H9 (cell line): ENCODE data around the gene FAAP100. TPM values are rescaled to one million over a fixed set of nuclear protein-coding genes. Genes with fewer than 3 reads are reported as not detected.

ENCODE experiments used
- DNase-seq: peaks from one replicate; pipeline ENCODE4 v3.0.0-alpha.2; 2017
- H2AFZ ChIP-seq: one replicate; pipeline ENCODE4 v1.6.1; 2013; ENCODE audit warnings: mild to moderate bottlenecking, low read length, control low read depth, moderate library complexity
- H2AK5ac ChIP-seq: 2 replicates; pipeline ENCODE4 v1.6.1; 2013; ENCODE audit warnings: low read length, control low read depth, mixed read lengths; ENCODE audit not compliant: insufficient read length
- H2BK120ac ChIP-seq: one replicate; pipeline ENCODE4 v1.6.1; 2013; ENCODE audit warnings: low read depth, mild to moderate bottlenecking, low read length, control low read depth, inconsistent platforms; ENCODE audit not compliant: poor library complexity, severe bottlenecking
- H2BK12ac ChIP-seq: 2 replicates; pipeline ENCODE4 v1.6.1; 2013; ENCODE audit warnings: low read length, control low read depth, mixed read lengths, low read depth; ENCODE audit not compliant: insufficient read length
- H2BK15ac ChIP-seq: 2 replicates; pipeline ENCODE4 v1.6.1; 2013; ENCODE audit warnings: low read depth, low read length, control low read depth
- H2BK20ac ChIP-seq: one replicate; pipeline ENCODE4 v1.6.1; 2013; ENCODE audit warnings: low read depth, mild to moderate bottlenecking, low read length, control low read depth, inconsistent platforms; ENCODE audit not compliant: poor library complexity, severe bottlenecking
- H2BK5ac ChIP-seq: 2 replicates; pipeline ENCODE4 v1.6.1; 2013; ENCODE audit warnings: low read length, control low read depth, mixed read lengths; ENCODE audit not compliant: insufficient read length
- H3K14ac ChIP-seq: 2 replicates; pipeline ENCODE4 v1.6.1; 2013; ENCODE audit warnings: low read length, control low read depth; ENCODE audit not compliant: insufficient read depth
- H3K18ac ChIP-seq: 2 replicates; pipeline ENCODE4 v1.6.1; 2013; ENCODE audit warnings: low read depth, mild to moderate bottlenecking, mixed read lengths, low read length, control low read depth; ENCODE audit not compliant: insufficient read length
- H3K23ac ChIP-seq: 2 replicates; pipeline ENCODE4 v1.6.1; 2013; ENCODE audit warnings: low read length, control low read depth, mixed read lengths, low read depth; ENCODE audit not compliant: insufficient read length
- H3K23me2 ChIP-seq: 2 replicates; pipeline ENCODE4 v1.6.1; 2013; ENCODE audit warnings: low read depth, mild to moderate bottlenecking, mixed read lengths, low read length, control low read depth; ENCODE audit not compliant: insufficient read length, poor library complexity, severe bottlenecking
- H3K27ac ChIP-seq: 2 replicates; pipeline ENCODE4 v1.5.1; 2013; ENCODE audit warnings: low read length, control low read depth, mixed read lengths, low read depth; ENCODE audit not compliant: insufficient read length
- H3K27me3 ChIP-seq: 2 replicates; pipeline ENCODE4 v1.6.1; 2013; ENCODE audit warnings: low read length, control low read depth, inconsistent platforms; ENCODE audit not compliant: insufficient read depth
- H3K4ac ChIP-seq: 2 replicates; pipeline ENCODE4 v1.6.1; 2013; ENCODE audit warnings: low read depth, mild to moderate bottlenecking, control low read depth, inconsistent platforms, low read length, moderate library complexity
- H3K4me1 ChIP-seq: 2 replicates; pipeline ENCODE4 v1.6.1; 2013; ENCODE audit warnings: low read length, control low read depth, inconsistent platforms; ENCODE audit not compliant: insufficient read depth
- H3K4me2 ChIP-seq: 2 replicates; pipeline ENCODE4 v1.6.1; 2013; ENCODE audit warnings: low read length, control low read depth, mixed read lengths; ENCODE audit not compliant: insufficient read length, insufficient read depth
- H3K56ac ChIP-seq: 2 replicates; pipeline ENCODE4 v1.6.1; 2013; ENCODE audit warnings: low read depth, mild to moderate bottlenecking, mixed read lengths, low read length, control low read depth; ENCODE audit not compliant: insufficient read length
- H3K79me1 ChIP-seq: 2 replicates; pipeline ENCODE4 v1.6.1; 2013; ENCODE audit warnings: low read depth, mild to moderate bottlenecking, moderate library complexity, low read length, control low read depth, inconsistent platforms; ENCODE audit not compliant: insufficient read depth, poor library complexity, severe bottlenecking
- H3K79me2 ChIP-seq: 2 replicates; pipeline ENCODE4 v1.6.1; 2013; ENCODE audit warnings: low read length, control low read depth, inconsistent platforms; ENCODE audit not compliant: insufficient read depth
- H3K9ac ChIP-seq: 2 replicates; pipeline ENCODE4 v1.6.1; 2013; ENCODE audit warnings: low read length, control low read depth, mixed read lengths; ENCODE audit not compliant: insufficient read length; ENCODE audit errors: extremely low read depth
- H3K9me3 ChIP-seq: one replicate; pipeline ENCODE4 v1.6.1; 2013; ENCODE audit warnings: low read depth, low read length, inconsistent platforms; ENCODE audit not compliant: control insufficient read depth
- H3T11ph ChIP-seq: one replicate; pipeline ENCODE4 v1.6.1; 2013; ENCODE audit warnings: mild to moderate bottlenecking, low read length, control low read depth, inconsistent platforms
- H4K20me1 ChIP-seq: one replicate; pipeline ENCODE4 v1.6.1; 2013; ENCODE audit not compliant: control insufficient read depth, insufficient read length, insufficient read depth
- H4K5ac ChIP-seq: 2 replicates; pipeline ENCODE4 v1.6.1; 2013; ENCODE audit warnings: low read depth, mild to moderate bottlenecking, mixed read lengths, low read length, control low read depth; ENCODE audit not compliant: insufficient read length
- H4K8ac ChIP-seq: replicated peaks from 2 replicates; pipeline ENCODE4 v1.6.1; 2013; ENCODE audit warnings: low read length, control low read depth, mixed read lengths, low read depth; ENCODE audit not compliant: insufficient read length
- H4K91ac ChIP-seq: 2 replicates; pipeline ENCODE4 v1.6.1; 2013; ENCODE audit warnings: low read depth, mild to moderate bottlenecking, moderate library complexity, mixed read lengths, low read length, control low read depth; ENCODE audit not compliant: insufficient read length
- H3K27ac Mint-ChIP-seq, 3 experiments: 2 replicates in 2 of 3; 3 replicates in 1 of 3; pipeline ENCODE4 v1.8.0; 2020 to 2021; ENCODE audit warnings: mixed read lengths in 3 of 3, mild to moderate bottlenecking in 1 of 3, moderate library complexity in 1 of 3
- H3K27me3 Mint-ChIP-seq: 2 replicates; pipeline ENCODE4 v1.8.0; 2021; ENCODE audit warnings: low read depth, mild to moderate bottlenecking, moderate library complexity, mixed read lengths
- H3K36me3 Mint-ChIP-seq, 3 experiments: 2 replicates in 2 of 3; 3 replicates in 1 of 3; pipeline ENCODE4 v1.8.0; 2020 to 2021; ENCODE audit warnings: low read depth in 3 of 3, mixed read lengths in 3 of 3; ENCODE audit not compliant: insufficient read depth in 1 of 3
- H3K4me1 Mint-ChIP-seq, 2 experiments: 2 replicates each; pipeline ENCODE4 v1.8.0; 2020; ENCODE audit warnings: mixed read lengths in 2 of 2
- H3K4me3 Mint-ChIP-seq, 2 experiments: 2 replicates in 1 of 2; 3 replicates in 1 of 2; pipeline ENCODE4 v1.8.0; 2020 to 2021; ENCODE audit warnings: mild to moderate bottlenecking in 2 of 2, mixed read lengths in 2 of 2, moderate library complexity in 1 of 2
- H3K9me3 Mint-ChIP-seq, 2 experiments: 2 replicates in 1 of 2; 3 replicates in 1 of 2; pipeline ENCODE4 v1.8.0; 2020; ENCODE audit warnings: mild to moderate bottlenecking in 2 of 2, mixed read lengths in 2 of 2, moderate library complexity in 1 of 2
- CTCF ChIP-seq: fragments of 200-600 bp; sonication (generic); conservative IDR thresholded peaks from 3 replicates; pipeline ENCODE4 v1.8.0; 2021; ENCODE audit warnings: antibody characterized with exemption, mild to moderate bottlenecking
- WGBS: extraction: QIAGEN DNeasy Blood & Tissue Kit; methylation state at CpG from one replicate; pipeline ENCODE4 v1.1.7; 2013; ENCODE audit warnings: missing lambda C conversion rate, low lambda C conversion rate, mixed read lengths; ENCODE audit not compliant: insufficient read length; ENCODE audit errors: extremely low coverage; 5-methylcytosine and 5-hydroxymethylcytosine counted together
- total RNA-seq: library from RNA; stranded (reverse); gene quantifications from 2 replicates; pipeline ENCODE4 v1.2.1, GENCODE V29; 2021

Gene FAAP100
- total RNA-seq, 1 experiment from 2014 or later = 54.0 TPM

- no peak overlapping the region for H2AK5ac ChIP-seq
- H3K27me3 ChIP-seq = peaks cover 2% of the 10 kb centered on the region; the same call in 1 of the 2 replicates
- H2BK12ac ChIP-seq = no peak overlapping the region
- no peak overlapping the region for H4K91ac ChIP-seq
- H3K14ac ChIP-seq = no peak overlapping the region
- H3K18ac ChIP-seq = no peak overlapping the region
- H3K27ac Mint-ChIP-seq = no peak overlapping the region; a peak in 1 of 7 replicates
- H3K27me3 Mint-ChIP-seq = peaks cover 6% of the 10 kb centered on the region
- H4K20me1 ChIP-seq = peaks cover 2% of the 10 kb centered on the region
- H3K4me1 ChIP-seq = no peaks in the 10 kb centered on the region
- no peak overlapping the region for H4K8ac ChIP-seq
- H3K79me1 ChIP-seq = no peaks in the 10 kb centered on the region
- no peak overlapping the region for H3K27ac ChIP-seq
- H3K4ac ChIP-seq = no peak overlapping the region
- H2BK20ac ChIP-seq = no peak overlapping the region
- no peaks in the 10 kb centered on the region for H3K9me3 ChIP-seq
- no peak for TF ChIP-seq CTCF
- no peak overlapping the region for H3K4me3 Mint-ChIP-seq
- H3K4me2 ChIP-seq = no peak overlapping the region
- H3T11ph ChIP-seq = no peak overlapping the region
- H3K23ac ChIP-seq = no peak overlapping the region
- H3K56ac ChIP-seq = no peak overlapping the region
- H2BK15ac ChIP-seq = no peak overlapping the region
- WGBS = no CpG with 5 or more reads among the region's 17 CpGs
- H2AFZ ChIP-seq = no peak overlapping the region
- H3K4me1 Mint-ChIP-seq = 0 out of 4 replicates have a peak, but pooled peaks cover 5 to 7% of the 10 kb centered on the region in 2 experiments
- H2BK120ac ChIP-seq = no peak overlapping the region
- H2BK5ac ChIP-seq = no peak overlapping the region
- H3K9ac ChIP-seq = no peak overlapping the region
- DNase-seq = no peak
- H3K79me2 ChIP-seq = no peaks in the 10 kb centered on the region
- no peak overlapping the region for H4K5ac ChIP-seq
- no peaks in the 10 kb centered on the region for H3K9me3 Mint-ChIP-seq
- peaks cover 6 to 27% (median 14%) of the 10 kb centered on the region in 3 experiments for H3K36me3 Mint-ChIP-seq
- H3K23me2 ChIP-seq = peaks cover 4% of the 10 kb centered on the region
These were observed 11.0 kb downstream of the FAAP100 start for GRCh38 chr17:81541123-81541522.
